Activated B cell treated with CpG ODN at 0.5 μM for 24 hours (primary cell): ENCODE data around the gene CCNY. TPM values are rescaled to one million over a fixed set of nuclear protein-coding genes. Genes with fewer than 3 reads are reported as not detected.

ENCODE experiments used
- ATAC-seq: fragments of 200-7000 bp; cut with Tn5 transposase; one replicate; pipeline ENCODE4 v1.10.0; 2021; ENCODE audit warnings: low read depth, mild to moderate bottlenecking, moderate library complexity
- CTCF ChIA-PET: fragments of 350-600 bp; sonication (Branson Sonifier 250); formaldehyde crosslinking; loops from one replicate; lab custom pipeline; 2021; ENCODE audit warnings: antibody characterized with exemption; lab: Charles Lee
- POLR2A ChIA-PET: fragments of 350-600 bp; sonication (Branson Sonifier 250); formaldehyde crosslinking; loops from one replicate; lab custom pipeline; 2021; ENCODE audit warnings: antibody characterized with exemption; lab: Charles Lee
- DNase-seq: peaks from one replicate; pipeline ENCODE4 v3.0.0; 2022
- H3K27ac Mint-ChIP-seq: one replicate; pipeline ENCODE4 v1.8.0; 2020; ENCODE audit warnings: mixed read lengths
- H3K27me3 Mint-ChIP-seq: one replicate; pipeline ENCODE4 v1.8.0; 2021; ENCODE audit warnings: mixed read lengths
- H3K36me3 Mint-ChIP-seq: one replicate; pipeline ENCODE4 v1.8.0; 2021; ENCODE audit warnings: low read depth, mixed read lengths
- H3K4me1 Mint-ChIP-seq: one replicate; pipeline ENCODE4 v1.8.0; 2021; ENCODE audit warnings: mixed read lengths
- H3K4me3 Mint-ChIP-seq: one replicate; pipeline ENCODE4 v1.8.0; 2020; ENCODE audit warnings: mild to moderate bottlenecking, mixed read lengths
- H3K9me3 Mint-ChIP-seq: one replicate; pipeline ENCODE4 v1.8.0; 2020; ENCODE audit warnings: mixed read lengths
- intact Hi-C: fragments of 100-400 bp; cut with micrococcal nuclease; formaldehyde crosslinking; loops from one replicate; pipeline ENCODE4 v1.15.1; 2024
- total RNA-seq: library from RNA; stranded (reverse); gene quantifications from 2 replicates; pipeline ENCODE4 v1.2.3, GENCODE V29; 2022
- TF ChIP-seq, protein P1 (sequence below): fragments of 200-600 bp; IDR thresholded peaks from one replicate; pipeline ENCODE4 v1.8.0; 2022; ENCODE audit warnings: antibody characterized with exemption, mild to moderate bottlenecking

Gene CCNY
- total RNA-seq, 1 donor from 2014 or later: 69.2 TPM

GRCh38 chr10:35412003-35412723 is 75.9 kb downstream of the CCNY start:
- POLR2A ChIA-PET: no interaction called here
- H3K4me3 Mint-ChIP-seq: no peak overlapping the region
- DNase-seq (no peak), ATAC-seq (no peak)
- H3K36me3 Mint-ChIP-seq: no peaks in the 10 kb centered on the region
- no peaks in the 10 kb centered on the region for H3K9me3 Mint-ChIP-seq
- intact Hi-C loops: loop anchor here (10.0 kb wide), 1 partner anchor 57 kb away; no protein-coding TSS in a partner anchor
- no peak overlapping the region for H3K27ac Mint-ChIP-seq
- no peaks in the 10 kb centered on the region for H3K27me3 Mint-ChIP-seq
- TF ChIP-seq, protein P1, sequence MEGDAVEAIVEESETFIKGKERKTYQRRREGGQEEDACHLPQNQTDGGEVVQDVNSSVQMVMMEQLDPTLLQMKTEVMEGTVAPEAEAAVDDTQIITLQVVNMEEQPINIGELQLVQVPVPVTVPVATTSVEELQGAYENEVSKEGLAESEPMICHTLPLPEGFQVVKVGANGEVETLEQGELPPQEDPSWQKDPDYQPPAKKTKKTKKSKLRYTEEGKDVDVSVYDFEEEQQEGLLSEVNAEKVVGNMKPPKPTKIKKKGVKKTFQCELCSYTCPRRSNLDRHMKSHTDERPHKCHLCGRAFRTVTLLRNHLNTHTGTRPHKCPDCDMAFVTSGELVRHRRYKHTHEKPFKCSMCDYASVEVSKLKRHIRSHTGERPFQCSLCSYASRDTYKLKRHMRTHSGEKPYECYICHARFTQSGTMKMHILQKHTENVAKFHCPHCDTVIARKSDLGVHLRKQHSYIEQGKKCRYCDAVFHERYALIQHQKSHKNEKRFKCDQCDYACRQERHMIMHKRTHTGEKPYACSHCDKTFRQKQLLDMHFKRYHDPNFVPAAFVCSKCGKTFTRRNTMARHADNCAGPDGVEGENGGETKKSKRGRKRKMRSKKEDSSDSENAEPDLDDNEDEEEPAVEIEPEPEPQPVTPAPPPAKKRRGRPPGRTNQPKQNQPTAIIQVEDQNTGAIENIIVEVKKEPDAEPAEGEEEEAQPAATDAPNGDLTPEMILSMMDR: no peak
- CTCF ChIA-PET: no interaction called here
- H3K4me1 Mint-ChIP-seq: peaks cover 72% of the 10 kb centered on the region

- Mint-ChIP-seq H3K36me3 (no peaks in the 10 kb centered on the region), H3K27ac (no peak overlapping the region), H3K4me3 (no peak overlapping the region), H3K4me1 (peaks cover 72% of the 10 kb centered on the region), H3K9me3 (no peaks in the 10 kb centered on the region), H3K27me3 (no peaks in the 10 kb centered on the region)
- TF ChIP-seq, protein P1: no peak
- ChIA-PET POLR2A (no interaction called here), CTCF (no interaction called here)
- ATAC-seq (no peak), DNase-seq (no peak)
- intact Hi-C loops: loop anchor here (10.0 kb wide), 1 partner anchor 58 kb away; no protein-coding TSS in a partner anchor
Measured at GRCh38 chr10:35412900-35413491, 76.7 kb downstream of the CCNY start.

GRCh38 chr10:35413985-35414861 is 77.9 kb downstream of the CCNY start:
- DNase-seq (no peak), ATAC-seq (no peak)
- CTCF ChIA-PET: no interaction called here
- Mint-ChIP-seq H3K9me3 (no peaks in the 10 kb centered on the region), H3K4me1 (peaks cover 69% of the 10 kb centered on the region), H3K36me3 (no peaks in the 10 kb centered on the region), H3K4me3 (no peak overlapping the region), H3K27me3 (no peaks in the 10 kb centered on the region), H3K27ac (no peak overlapping the region)
- TF ChIP-seq, protein P1: no peak
- POLR2A ChIA-PET: no interaction called here
- intact Hi-C loops: loop anchor here (10.0 kb wide), 1 partner anchor 59 kb away; no protein-coding TSS in a partner anchor

DNA sequence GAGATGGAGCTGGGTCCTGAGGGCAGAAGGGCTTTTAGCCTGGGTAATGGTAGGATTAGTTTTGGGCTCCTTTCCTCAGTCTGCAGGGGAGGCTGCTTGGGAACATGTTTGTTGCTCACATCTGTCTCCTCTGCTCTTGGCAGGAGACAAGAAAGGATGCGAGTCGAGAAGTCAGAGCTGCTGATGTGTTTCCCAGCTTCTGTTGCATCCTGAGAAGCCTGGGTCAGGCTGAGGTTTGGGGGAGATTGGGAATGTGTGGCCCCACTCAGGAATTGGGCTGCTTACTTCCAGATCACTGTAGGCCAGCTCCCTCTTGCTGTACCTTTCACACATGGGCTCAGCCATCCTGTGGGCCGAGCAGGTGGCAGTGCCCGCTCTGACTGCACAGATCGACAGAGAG is 79.2 kb downstream of the CCNY start:
- POLR2A ChIA-PET: interaction anchor here (0.6 kb wide), 1 partner anchor 294 kb away, joined by 5 read pairs; no protein-coding TSS in a partner anchor

More for the DNA sequence above, 79.2 kb downstream of the CCNY start:
- Mint-ChIP-seq H3K4me1 (peaks cover 67% of the 10 kb centered on the region), H3K9me3 (no peaks in the 10 kb centered on the region), H3K27ac (no peak overlapping the region), H3K4me3 (no peak overlapping the region), H3K36me3 (peaks cover 2% of the 10 kb centered on the region), H3K27me3 (no peaks in the 10 kb centered on the region)
- DNase-seq (no peak), ATAC-seq (no peak)
- intact Hi-C loops: loop anchor here (10.0 kb wide), 1 partner anchor 61 kb away; no protein-coding TSS in a partner anchor
- CTCF ChIA-PET: no interaction called here
- TF ChIP-seq, protein P1: no peak
